ENCODE results near the gene KLHL25.
A peak's percentile ranks its signal among the peaks of the same experiment; 100 is the strongest.
"Not testable (repeated sequence)": the region's sequence is repeated elsewhere in the genome, so short reads cannot be mapped to it uniquely, and the experiment has no call there.

KLHL25 gene

GRCh38 chr15:85800478-85801123 is 5.9 kb upstream of the KLHL25 start:
- peak; percentile 13 for DNase-seq

GRCh38 chr15:85796371-85796770 is 1.6 kb upstream of the KLHL25 start:
- not testable (repeated sequence) for DNase-seq

- no peak for DNase-seq
Observed at GRCh38 chr15:85795337-85796305, 896 bp upstream of the KLHL25 start.

GRCh38 chr15:85793641-85794597 is 806 bp downstream of the KLHL25 start:
- DNase-seq = no peak

GRCh38 chr15:85792912-85793590 is 1.7 kb downstream of the KLHL25 start:
- DNase-seq = no peak

- DNase-seq = no peak
Observed at GRCh38 chr15:85792102-85792731, 2.5 kb downstream of the KLHL25 start.

- DNase-seq = no peak
Observed at GRCh38 chr15:85789496-85789875, 5.2 kb downstream of the KLHL25 start.

GRCh38 chr15:85788771-85789495 is 5.8 kb downstream of the KLHL25 start:
- DNase-seq = no peak

- no peak for DNase-seq
Observed at GRCh38 chr15:85786781-85787114, 8.0 kb downstream of the KLHL25 start.

GRCh38 chr15:85785887-85786780 is 8.6 kb downstream of the KLHL25 start:
- DNase-seq = peak; percentile 54

- no peak for DNase-seq
Observed at GRCh38 chr15:85782064-85782463, 12.7 kb downstream of the KLHL25 start.

- no peak for DNase-seq
Observed at GRCh38 chr15:85781099-85781498, 13.6 kb downstream of the KLHL25 start.

- no peak for DNase-seq
Observed at GRCh38 chr15:85780225-85780985, 14.3 kb downstream of the KLHL25 start.

GRCh38 chr15:85779249-85779648 is 15.5 kb downstream of the KLHL25 start:
- DNase-seq = no peak

GRCh38 chr15:85778107-85778776 is 16.5 kb downstream of the KLHL25 start:
- peak; percentile 81 for DNase-seq

- DNase-seq = no peak
Observed at GRCh38 chr15:85777250-85778106, 17.2 kb downstream of the KLHL25 start.

- no peak for DNase-seq
Observed at GRCh38 chr15:85773970-85774369, 20.8 kb downstream of the KLHL25 start.

- no peak for DNase-seq
Observed at GRCh38 chr15:85773249-85773648, 21.5 kb downstream of the KLHL25 start.

All from NCI-H446 treated with DMSO at 0.1 percent for 48 hours (cell line).